ENCODE measurements around the gene GLB1L3.

- no peak for TF ChIP-seq POLR2A (IDR thresholded peaks at IDR 0.05; ENCODE audit: low read depth, low read length)
- no peak for TF ChIP-seq SMC3 (IDR thresholded peaks at IDR 0.05; ENCODE audit: low read depth, low read length)
Measured at GRCh38 chr11:134289789-134290188, 13.6 kb downstream of the GLB1L3 start.

Data from IMR-90 (cell line).